DOHH2 (cell line): Measurements from ENCODE around the gene MYL12B.

ENCODE experiments used
- CTCF ChIP-seq: fragments of 200-600 bp; sonication (generic); IDR thresholded peaks from one replicate; pipeline ENCODE4 v1.5.1; 2014; ENCODE audit warnings: antibody characterized with exemption, mild to moderate bottlenecking, low read depth, low read length; ENCODE audit not compliant: poor library complexity, severe bottlenecking
- EZH2phosphoT487 ChIP-seq: fragments of 200-600 bp; sonication (generic); IDR thresholded peaks from 2 replicates; pipeline ENCODE4 v1.6.1; 2017; ENCODE audit warnings: borderline replicate concordance, mild to moderate bottlenecking, antibody characterized with exemption, low read length, moderate library complexity, mixed read lengths

GRCh38 chr18:3263132-3263700 is 1.3 kb downstream of the MYL12B start:
- TF ChIP-seq CTCF (no peak), EZH2phosphoT487 (no peak)
